ENCODE data around the gene THAP5.

Gene THAP5

GRCh38 chr7:108598153-108598552 is 28.6 kb upstream of the THAP5 start:
- Histone ChIP-seq H3K9ac (ENCODE audit: low read depth, low read length, poor library complexity, severe bottlenecking) (no peak overlapping the region), H4K20me1 (ENCODE audit: insufficient read depth, low read length, poor library complexity, severe bottlenecking) (no peaks in the 10 kb centered on the region), H3K36me3 (ENCODE audit: insufficient read depth, low read length) (no peaks in the 10 kb centered on the region), H3K9me2 (replicated peaks; ENCODE audit: low read depth, low read length) (no peaks in the 10 kb centered on the region), H3K27me3 (ENCODE audit: insufficient read depth, low read length, poor library complexity, severe bottlenecking) (no peaks in the 10 kb centered on the region), H3K9me3 (ENCODE audit: insufficient read depth, low read depth, low read length) (no peaks in the 10 kb centered on the region), H3K4me1 (ENCODE audit: insufficient read depth, low read length, poor library complexity, severe bottlenecking) (no peaks in the 10 kb centered on the region), H2AFZ (ENCODE audit: low read length) (no peak overlapping the region), H3K4me3 (ENCODE audit: low read length, poor library complexity, severe bottlenecking) (no peak overlapping the region), H3K79me2 (ENCODE audit: insufficient read depth, low read length) (no peaks in the 10 kb centered on the region), H3K4me2 (ENCODE audit: low read depth, low read length, poor library complexity, severe bottlenecking) (no peak overlapping the region), H3F3A (ENCODE audit: low read depth) (no peaks in the 10 kb centered on the region)
- TF ChIP-seq EZH2phosphoT487 (IDR thresholded peaks at IDR 0.05; ENCODE audit: borderline replicate concordance), result no peak
- TF ChIP-seq, protein P1, sequence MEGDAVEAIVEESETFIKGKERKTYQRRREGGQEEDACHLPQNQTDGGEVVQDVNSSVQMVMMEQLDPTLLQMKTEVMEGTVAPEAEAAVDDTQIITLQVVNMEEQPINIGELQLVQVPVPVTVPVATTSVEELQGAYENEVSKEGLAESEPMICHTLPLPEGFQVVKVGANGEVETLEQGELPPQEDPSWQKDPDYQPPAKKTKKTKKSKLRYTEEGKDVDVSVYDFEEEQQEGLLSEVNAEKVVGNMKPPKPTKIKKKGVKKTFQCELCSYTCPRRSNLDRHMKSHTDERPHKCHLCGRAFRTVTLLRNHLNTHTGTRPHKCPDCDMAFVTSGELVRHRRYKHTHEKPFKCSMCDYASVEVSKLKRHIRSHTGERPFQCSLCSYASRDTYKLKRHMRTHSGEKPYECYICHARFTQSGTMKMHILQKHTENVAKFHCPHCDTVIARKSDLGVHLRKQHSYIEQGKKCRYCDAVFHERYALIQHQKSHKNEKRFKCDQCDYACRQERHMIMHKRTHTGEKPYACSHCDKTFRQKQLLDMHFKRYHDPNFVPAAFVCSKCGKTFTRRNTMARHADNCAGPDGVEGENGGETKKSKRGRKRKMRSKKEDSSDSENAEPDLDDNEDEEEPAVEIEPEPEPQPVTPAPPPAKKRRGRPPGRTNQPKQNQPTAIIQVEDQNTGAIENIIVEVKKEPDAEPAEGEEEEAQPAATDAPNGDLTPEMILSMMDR (conservative IDR thresholded peaks at IDR 0.05; ENCODE audit: low read length), result no peak

DNA sequence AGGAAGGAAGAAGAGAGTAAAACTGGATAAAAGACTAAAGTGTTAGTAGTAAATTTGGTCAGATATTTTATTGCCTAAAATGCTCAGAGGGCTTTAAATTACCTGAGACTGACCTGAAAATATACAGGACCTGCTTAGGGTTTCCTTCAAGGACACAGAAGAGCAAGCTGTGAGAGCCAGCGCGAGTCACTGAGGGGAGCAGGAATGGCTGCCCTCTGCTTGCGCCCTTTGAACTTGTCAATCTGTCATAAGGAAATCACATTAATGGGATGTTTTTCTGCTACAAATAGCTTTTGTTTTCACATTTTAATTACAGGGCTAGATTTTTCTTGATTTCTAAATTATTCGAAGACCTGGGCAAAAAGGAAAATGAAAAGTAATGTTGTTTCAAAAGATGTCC is 27.1 kb upstream of the THAP5 start:
- TF ChIP-seq, protein P1 (conservative IDR thresholded peaks at IDR 0.05; ENCODE audit: low read length), result no peak
- no peak for TF ChIP-seq EZH2phosphoT487 (IDR thresholded peaks at IDR 0.05; ENCODE audit: borderline replicate concordance)

DNA sequence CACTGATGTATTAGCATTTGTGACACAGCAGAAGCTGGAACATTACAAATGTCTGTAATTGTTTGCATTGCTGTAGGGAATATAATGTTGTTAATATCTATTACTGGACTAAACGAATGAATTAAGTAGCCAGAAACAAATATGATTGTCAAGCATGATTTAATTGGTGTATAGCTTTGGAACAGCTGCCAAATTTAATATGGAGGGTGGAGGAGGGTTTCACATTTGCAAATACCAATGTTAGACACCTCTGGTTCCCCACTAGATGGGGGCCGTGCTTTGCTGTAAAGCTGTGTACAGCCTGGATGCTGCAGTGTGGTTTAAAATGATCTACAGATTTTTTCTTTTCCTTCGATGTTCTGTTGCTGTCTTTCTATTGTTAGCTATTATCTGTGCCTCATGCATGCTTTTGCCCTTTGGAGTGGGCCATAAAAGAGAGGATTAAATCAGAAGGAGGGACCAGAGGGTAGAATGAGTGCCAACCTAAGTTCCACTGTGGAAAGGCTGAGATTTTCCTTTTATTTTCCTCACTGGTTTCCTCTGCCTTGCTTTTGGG is 23.2 kb upstream of the THAP5 start:
- H4K20me1 ChIP-seq (ENCODE audit: insufficient read depth, low read length, poor library complexity, severe bottlenecking), result no peaks in the 10 kb centered on the region
- TF ChIP-seq, protein P1 (conservative IDR thresholded peaks at IDR 0.05; ENCODE audit: low read length), result 0 out of 2 replicates have a peak, but pooled peaks have one; percentile 23
- TF ChIP-seq EZH2phosphoT487 (IDR thresholded peaks at IDR 0.05; ENCODE audit: borderline replicate concordance), result no peak

More for the DNA sequence above, 27.1 kb upstream of the THAP5 start:
- H3K4me1 ChIP-seq (ENCODE audit: insufficient read depth, low read length, poor library complexity, severe bottlenecking), result no peaks in the 10 kb centered on the region
- H3K27me3 ChIP-seq (ENCODE audit: insufficient read depth, low read length, poor library complexity, severe bottlenecking), result no peaks in the 10 kb centered on the region
- no peaks in the 10 kb centered on the region for H3K9me2 ChIP-seq (replicated peaks; ENCODE audit: low read depth, low read length)
- H2AFZ ChIP-seq (ENCODE audit: low read length), result no peak overlapping the region
- H3K4me2 ChIP-seq (ENCODE audit: low read depth, low read length, poor library complexity, severe bottlenecking), result no peak overlapping the region
- no peaks in the 10 kb centered on the region for H3K9me3 ChIP-seq (ENCODE audit: insufficient read depth, low read depth, low read length)
- no peaks in the 10 kb centered on the region for H4K20me1 ChIP-seq (ENCODE audit: insufficient read depth, low read length, poor library complexity, severe bottlenecking)
- no peak overlapping the region for H3K4me3 ChIP-seq (ENCODE audit: low read length, poor library complexity, severe bottlenecking)
- no peak overlapping the region for H3K9ac ChIP-seq (ENCODE audit: low read depth, low read length, poor library complexity, severe bottlenecking)
- no peaks in the 10 kb centered on the region for H3K79me2 ChIP-seq (ENCODE audit: insufficient read depth, low read length)
- no peaks in the 10 kb centered on the region for H3K36me3 ChIP-seq (ENCODE audit: insufficient read depth, low read length)
- no peaks in the 10 kb centered on the region for H3F3A ChIP-seq (ENCODE audit: low read depth)

More for the DNA sequence above, 23.2 kb upstream of the THAP5 start:
- H3K36me3 ChIP-seq (ENCODE audit: insufficient read depth, low read length), result no peaks in the 10 kb centered on the region
- no peaks in the 10 kb centered on the region for H3K4me1 ChIP-seq (ENCODE audit: insufficient read depth, low read length, poor library complexity, severe bottlenecking)
- H3K9me2 ChIP-seq (replicated peaks; ENCODE audit: low read depth, low read length), result no peaks in the 10 kb centered on the region
- no peak overlapping the region for H3K9ac ChIP-seq (ENCODE audit: low read depth, low read length, poor library complexity, severe bottlenecking)
- H3K4me3 ChIP-seq (ENCODE audit: low read length, poor library complexity, severe bottlenecking), result no peak overlapping the region
- H3K79me2 ChIP-seq (ENCODE audit: insufficient read depth, low read length), result no peaks in the 10 kb centered on the region
- no peaks in the 10 kb centered on the region for H3F3A ChIP-seq (ENCODE audit: low read depth)
- no peaks in the 10 kb centered on the region for H3K9me3 ChIP-seq (ENCODE audit: insufficient read depth, low read depth, low read length)
- no peak overlapping the region for H3K4me2 ChIP-seq (ENCODE audit: low read depth, low read length, poor library complexity, severe bottlenecking)
- no peaks in the 10 kb centered on the region for H3K27me3 ChIP-seq (ENCODE audit: insufficient read depth, low read length, poor library complexity, severe bottlenecking)
- H2AFZ ChIP-seq (ENCODE audit: low read length), result no peak overlapping the region

All from Loucy (cell line).